Fibroblast of pulmonary artery (primary cell): ENCODE measurements around the gene POLE.

Source experiments
- DNase-seq: peaks from one replicate; pipeline ENCODE4 v3.0.0-alpha.2; 2010; ENCODE audit warnings: low read depth
- H3K4me3 ChIP-seq: replicated peaks from 2 replicates; pipeline ENCODE4 v1.5.1; 2011; ENCODE audit warnings: low read depth, mild to moderate bottlenecking, control low read depth, low read length, moderate library complexity
- TF ChIP-seq, protein P1 (sequence below): IDR thresholded peaks from 2 replicates; pipeline ENCODE4 v1.5.1; 2011; ENCODE audit warnings: mild to moderate bottlenecking, control low read depth, low read length, inconsistent platforms; ENCODE audit errors: missing control alignments

POLE gene

DNA sequence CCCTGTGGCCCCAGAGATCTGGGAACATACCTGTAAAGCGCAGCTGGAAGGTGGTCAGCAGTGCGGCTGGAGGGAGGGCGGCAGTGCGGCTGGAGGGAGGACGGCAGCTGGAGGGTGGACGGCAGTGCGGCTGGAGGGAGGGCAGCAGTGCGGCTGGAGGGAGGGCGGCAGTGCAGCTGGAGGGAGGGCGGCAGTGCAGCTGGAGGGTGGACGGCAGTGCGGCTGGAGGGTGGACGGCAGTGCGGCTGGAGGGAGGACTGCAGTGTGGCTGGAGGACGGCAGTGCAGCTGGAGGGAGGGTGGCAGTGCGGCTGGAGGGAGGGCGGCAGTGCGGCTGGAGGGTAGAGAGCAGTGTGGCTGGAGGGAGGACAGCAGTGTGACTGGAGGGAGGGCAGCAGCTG, 100.2 kb downstream of the POLE start:
- no peak for DNase-seq
- no peak overlapping the region for H3K4me3 ChIP-seq
- TF ChIP-seq, protein P1, sequence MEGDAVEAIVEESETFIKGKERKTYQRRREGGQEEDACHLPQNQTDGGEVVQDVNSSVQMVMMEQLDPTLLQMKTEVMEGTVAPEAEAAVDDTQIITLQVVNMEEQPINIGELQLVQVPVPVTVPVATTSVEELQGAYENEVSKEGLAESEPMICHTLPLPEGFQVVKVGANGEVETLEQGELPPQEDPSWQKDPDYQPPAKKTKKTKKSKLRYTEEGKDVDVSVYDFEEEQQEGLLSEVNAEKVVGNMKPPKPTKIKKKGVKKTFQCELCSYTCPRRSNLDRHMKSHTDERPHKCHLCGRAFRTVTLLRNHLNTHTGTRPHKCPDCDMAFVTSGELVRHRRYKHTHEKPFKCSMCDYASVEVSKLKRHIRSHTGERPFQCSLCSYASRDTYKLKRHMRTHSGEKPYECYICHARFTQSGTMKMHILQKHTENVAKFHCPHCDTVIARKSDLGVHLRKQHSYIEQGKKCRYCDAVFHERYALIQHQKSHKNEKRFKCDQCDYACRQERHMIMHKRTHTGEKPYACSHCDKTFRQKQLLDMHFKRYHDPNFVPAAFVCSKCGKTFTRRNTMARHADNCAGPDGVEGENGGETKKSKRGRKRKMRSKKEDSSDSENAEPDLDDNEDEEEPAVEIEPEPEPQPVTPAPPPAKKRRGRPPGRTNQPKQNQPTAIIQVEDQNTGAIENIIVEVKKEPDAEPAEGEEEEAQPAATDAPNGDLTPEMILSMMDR = no peak

DNA sequence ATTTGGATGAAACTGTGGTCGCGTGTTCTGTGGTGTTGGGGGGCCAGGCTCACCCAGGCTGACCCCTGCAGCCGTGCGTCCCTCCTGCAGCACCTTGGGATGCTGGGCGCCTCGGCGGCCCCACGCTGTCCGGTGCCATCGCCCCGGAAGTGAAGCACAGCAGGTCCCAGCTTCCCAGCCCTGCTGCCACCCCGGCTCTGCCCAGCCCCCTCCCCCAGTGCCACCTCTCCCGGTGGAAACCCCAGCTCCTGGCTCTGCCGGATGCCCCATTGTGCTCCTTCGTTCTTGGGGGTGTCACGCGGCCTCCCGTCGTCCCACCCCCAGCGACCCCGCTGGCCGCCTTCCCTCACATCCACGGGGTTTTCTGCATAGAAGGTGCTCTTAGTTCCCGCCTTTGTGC, 102.0 kb downstream of the POLE start:
- H3K4me3 ChIP-seq = no peak overlapping the region
- TF ChIP-seq, protein P1 = no peak
- no peak for DNase-seq

DNA sequence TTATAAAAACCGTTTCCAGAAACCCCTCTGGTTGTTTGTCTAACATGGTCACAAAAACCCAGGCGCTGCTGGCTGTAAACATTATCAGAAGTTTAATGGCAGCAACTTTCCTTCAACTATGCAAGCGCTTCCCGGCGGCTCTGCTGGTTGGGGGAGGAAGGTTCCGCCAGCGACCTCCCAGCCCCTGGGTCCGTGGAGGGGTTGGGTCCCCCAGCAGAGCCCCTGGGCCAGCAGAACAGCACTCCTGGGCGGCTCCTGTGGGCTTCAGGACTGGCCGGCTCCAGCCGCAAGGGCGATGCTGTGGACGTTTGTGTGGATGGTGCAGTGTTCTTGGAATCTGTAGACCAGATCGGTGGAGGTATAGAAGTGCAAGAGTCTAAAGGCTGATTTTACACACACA, 102.7 kb downstream of the POLE start:
- no peak for DNase-seq
- no peak overlapping the region for H3K4me3 ChIP-seq
- TF ChIP-seq, protein P1 = no peak

DNA sequence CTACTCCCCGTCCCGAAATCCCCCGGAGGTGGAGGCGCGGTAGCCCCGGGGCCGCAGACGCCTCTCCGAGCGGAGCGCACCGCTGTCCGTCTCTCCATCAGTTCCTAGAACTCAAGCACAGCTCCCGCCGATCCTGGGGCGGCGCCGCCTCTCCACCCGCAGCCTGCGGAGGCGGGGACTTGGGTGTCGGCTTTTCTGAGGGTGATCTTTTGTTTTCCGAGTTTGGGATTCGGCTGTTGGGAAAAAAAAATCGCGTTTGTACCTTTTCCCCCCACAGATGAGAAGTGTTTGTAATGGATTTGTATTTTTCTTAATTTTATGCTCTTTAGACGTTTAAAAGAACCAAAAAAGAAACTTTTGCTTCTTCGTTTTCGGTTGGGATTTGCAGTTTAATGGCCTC, 103.4 kb downstream of the POLE start:
- DNase-seq = no peak
- TF ChIP-seq, protein P1 = no peak
- no peak overlapping the region for H3K4me3 ChIP-seq

DNA sequence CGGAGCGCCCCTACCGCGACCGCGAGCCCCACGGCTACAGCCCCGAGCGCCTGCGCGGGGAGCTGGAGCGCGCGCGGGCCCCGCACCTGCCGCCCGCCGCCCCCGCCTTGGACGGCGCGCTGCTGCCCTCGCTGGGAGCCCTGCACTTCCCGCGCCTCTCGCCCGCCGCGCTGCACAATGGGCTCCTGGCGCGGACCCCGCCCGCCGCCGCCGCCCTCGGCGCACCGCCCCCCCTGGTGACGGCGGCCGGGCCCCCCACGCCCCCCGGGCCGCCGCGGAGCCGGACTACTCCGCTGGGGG, 103.8 kb downstream of the POLE start:
- H3K4me3 ChIP-seq = no peak overlapping the region
- TF ChIP-seq, protein P1 = no peak
- DNase-seq = no peak

DNA sequence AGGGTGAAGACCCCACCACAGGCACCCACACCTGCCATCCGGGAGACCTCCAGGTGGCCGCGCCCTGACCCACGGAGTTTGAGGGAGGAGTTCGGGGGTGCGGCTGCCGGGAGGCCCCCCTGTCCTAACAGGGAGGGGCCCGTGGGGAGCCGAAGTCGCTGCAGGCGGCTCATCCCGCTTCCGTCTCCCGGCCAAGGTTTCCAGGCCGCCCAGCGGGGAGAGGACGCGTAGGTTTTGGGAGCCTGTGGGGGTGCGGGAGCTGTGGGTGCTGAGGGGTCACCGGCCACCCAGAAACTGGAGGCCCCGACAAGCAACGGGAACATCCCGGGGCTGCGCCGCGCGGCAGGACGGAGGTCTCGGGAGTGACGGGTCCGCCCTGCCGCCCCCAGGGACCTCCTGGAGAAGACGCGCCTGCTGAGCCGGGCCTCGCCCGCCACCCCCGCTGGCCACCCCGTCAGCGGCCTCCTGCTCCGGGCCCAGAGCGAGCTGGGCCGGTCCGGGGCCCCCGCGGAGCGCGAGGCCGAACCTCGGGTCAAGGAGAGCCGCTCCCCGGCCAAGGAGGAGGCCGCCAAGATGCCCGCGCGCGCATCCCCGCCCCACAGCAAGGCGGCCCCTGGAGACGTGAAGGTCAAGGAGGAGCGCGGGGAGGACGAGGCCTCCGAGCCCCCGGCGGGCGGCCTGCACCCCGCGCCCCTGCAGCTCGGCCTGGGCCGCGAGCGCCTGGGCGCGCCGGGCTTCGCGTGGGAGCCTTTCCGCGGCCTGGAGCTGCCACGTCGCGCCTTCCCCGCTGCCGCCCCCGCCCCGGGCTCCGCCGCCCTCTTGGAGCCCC, 104.3 kb downstream of the POLE start:
- no peak overlapping the region for H3K4me3 ChIP-seq

DNA sequence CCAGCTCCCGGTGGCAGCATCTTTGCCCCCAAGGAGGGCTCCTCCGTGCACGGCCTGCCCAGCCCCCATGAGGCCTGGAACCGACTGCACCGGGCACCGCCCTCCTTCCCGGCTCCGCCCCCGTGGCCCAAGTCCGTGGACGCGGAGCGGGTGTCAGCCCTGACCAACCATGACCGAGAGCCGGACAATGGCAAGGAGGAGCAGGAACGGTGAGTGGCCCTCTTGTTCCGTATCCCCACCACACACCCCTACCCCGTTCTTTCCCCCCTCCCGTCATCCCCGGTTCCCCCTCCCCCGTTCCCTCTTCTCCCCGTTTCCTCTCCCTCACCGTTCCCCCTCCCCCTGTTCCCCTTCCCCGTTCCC, 105.1 kb downstream of the POLE start:
- TF ChIP-seq, protein P1 = no peak
- no peak overlapping the region for H3K4me3 ChIP-seq
- no peak for DNase-seq

More for the DNA sequence above, 104.3 kb downstream of the POLE start:
- TF ChIP-seq, protein P1 = no peak
- no peak for DNase-seq
